Stimulated activated CD8-positive, alpha-beta memory T cell treated with anti-CD3 and anti-CD28 coated beads, Interleukin-7, amount 100 ng/mL, for 1 hour (primary cell): ENCODE results near the gene OR4B1.

ENCODE experiments used
- DNase-seq, 2 donors: peaks; one replicate each; pipeline ENCODE4 v3.0.0-alpha.2; 2020; ENCODE audit warnings: low read depth in 2 of 2

Gene OR4B1

GRCh38 chr11:48261600-48261999 lies 45.0 kb downstream of the OR4B1 start:
- DNase-seq: no peak

- DNase-seq: no peak
Observed at GRCh38 chr11:48263423-48263911, 46.9 kb downstream of the OR4B1 start, which contains the start of gene OR4X1. OR4X1 (plus strand) TSS chr11:48263861; CDS start chr11:48263861, 0 bp downstream.
